Ascending aorta (tissue), 2 donors: ENCODE measurements around the gene IGSF9B. TPM values are rescaled to one million over a fixed set of nuclear protein-coding genes. Genes with fewer than 3 reads are reported as not detected.

Source experiments
- DNase-seq, 2 donors: peaks; one replicate each; pipeline ENCODE4 v3.0.0-alpha.2; 2019; ENCODE audit warnings: low spot score in 2 of 2
- H3K27ac ChIP-seq, 2 donors: fragments of 200-600 bp; sonication (generic); one replicate each; pipeline ENCODE4 v1.5.1; 2016 to 2017; ENCODE audit warnings: mild to moderate bottlenecking in 1 of 2
- H3K27me3 ChIP-seq: fragments of 200-600 bp; sonication (generic); one replicate; pipeline ENCODE4 v1.5.1; 2017
- H3K36me3 ChIP-seq, 2 donors: fragments of 200-600 bp; sonication (generic); one replicate each; pipeline ENCODE4 v1.5.1; 2016
- H3K4me1 ChIP-seq, 2 donors: fragments of 200-600 bp; sonication (generic); one replicate each; pipeline ENCODE4 v1.5.1; 2016 to 2017; ENCODE audit warnings: mild to moderate bottlenecking in 1 of 2
- H3K4me3 ChIP-seq, 2 donors: fragments of 200-600 bp; sonication (generic); one replicate each; pipeline ENCODE4 v1.5.1; 2016 to 2017; ENCODE audit warnings: mild to moderate bottlenecking in 1 of 2
- H3K9me3 ChIP-seq, 2 donors: fragments of 200-600 bp; sonication (generic); one replicate each; pipeline ENCODE4 v1.5.1; 2016
- intact Hi-C: fragments of 100-400 bp; cut with DNase I; formaldehyde crosslinking; loops from one replicate; pipeline ENCODE4 v1.15.1; 2023
- total RNA-seq: library from RNA; depleted of rRNA; stranded (reverse); fragments of >200 nt; gene quantifications from one replicate; pipeline ENCODE4 v1.1.0, GENCODE V29; 2016
- TF ChIP-seq, protein P1 (sequence below), 3 experiments: fragments of 200-600 bp in 2 of 3; fragments of 450-650 bp in 1 of 3; sonication (generic) in 2 of 3; IDR thresholded peaks; one replicate each; pipeline ENCODE4 v1.5.1; 2016 to 2019; ENCODE audit warnings: antibody characterized with exemption in 3 of 3, mild to moderate bottlenecking in 1 of 3, moderate library complexity in 1 of 3

Gene IGSF9B
- total RNA-seq, 1 donor from 2014 or later: 162 TPM

DNA sequence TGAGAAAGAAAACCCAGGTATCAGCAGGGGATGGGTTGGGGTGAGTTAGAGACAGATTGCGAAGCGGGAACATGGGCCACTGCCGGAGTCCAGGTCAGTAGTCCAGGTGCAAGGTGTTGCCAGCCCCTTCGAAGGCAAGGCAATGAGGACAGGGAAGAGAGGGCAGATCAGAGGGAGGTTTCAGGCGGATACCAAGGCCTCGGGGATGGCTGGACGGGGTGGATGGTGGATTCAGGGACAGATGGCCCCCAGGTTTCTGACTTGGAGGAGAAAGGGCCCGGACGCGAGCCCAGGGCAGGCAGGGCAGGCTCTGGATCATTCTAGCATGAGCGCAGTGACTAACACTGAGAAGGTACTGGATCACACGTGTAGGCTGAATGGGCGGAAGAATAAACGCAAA lies 25.4 kb upstream of the IGSF9B start:
- TF ChIP-seq, protein P1, sequence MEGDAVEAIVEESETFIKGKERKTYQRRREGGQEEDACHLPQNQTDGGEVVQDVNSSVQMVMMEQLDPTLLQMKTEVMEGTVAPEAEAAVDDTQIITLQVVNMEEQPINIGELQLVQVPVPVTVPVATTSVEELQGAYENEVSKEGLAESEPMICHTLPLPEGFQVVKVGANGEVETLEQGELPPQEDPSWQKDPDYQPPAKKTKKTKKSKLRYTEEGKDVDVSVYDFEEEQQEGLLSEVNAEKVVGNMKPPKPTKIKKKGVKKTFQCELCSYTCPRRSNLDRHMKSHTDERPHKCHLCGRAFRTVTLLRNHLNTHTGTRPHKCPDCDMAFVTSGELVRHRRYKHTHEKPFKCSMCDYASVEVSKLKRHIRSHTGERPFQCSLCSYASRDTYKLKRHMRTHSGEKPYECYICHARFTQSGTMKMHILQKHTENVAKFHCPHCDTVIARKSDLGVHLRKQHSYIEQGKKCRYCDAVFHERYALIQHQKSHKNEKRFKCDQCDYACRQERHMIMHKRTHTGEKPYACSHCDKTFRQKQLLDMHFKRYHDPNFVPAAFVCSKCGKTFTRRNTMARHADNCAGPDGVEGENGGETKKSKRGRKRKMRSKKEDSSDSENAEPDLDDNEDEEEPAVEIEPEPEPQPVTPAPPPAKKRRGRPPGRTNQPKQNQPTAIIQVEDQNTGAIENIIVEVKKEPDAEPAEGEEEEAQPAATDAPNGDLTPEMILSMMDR (IDR thresholded peaks at IDR 0.05): no peak
- H3K27ac ChIP-seq: no peak overlapping the region
- DNase-seq: no peak
- H3K4me3 ChIP-seq: no peak overlapping the region
- no peaks in the 10 kb centered on the region for H3K27me3 ChIP-seq
- no peaks in the 10 kb centered on the region for H3K4me1 ChIP-seq
- intact Hi-C loops: no loop called here
- H3K36me3 ChIP-seq: no peaks in the 10 kb centered on the region
- no peaks in the 10 kb centered on the region for H3K9me3 ChIP-seq

DNA sequence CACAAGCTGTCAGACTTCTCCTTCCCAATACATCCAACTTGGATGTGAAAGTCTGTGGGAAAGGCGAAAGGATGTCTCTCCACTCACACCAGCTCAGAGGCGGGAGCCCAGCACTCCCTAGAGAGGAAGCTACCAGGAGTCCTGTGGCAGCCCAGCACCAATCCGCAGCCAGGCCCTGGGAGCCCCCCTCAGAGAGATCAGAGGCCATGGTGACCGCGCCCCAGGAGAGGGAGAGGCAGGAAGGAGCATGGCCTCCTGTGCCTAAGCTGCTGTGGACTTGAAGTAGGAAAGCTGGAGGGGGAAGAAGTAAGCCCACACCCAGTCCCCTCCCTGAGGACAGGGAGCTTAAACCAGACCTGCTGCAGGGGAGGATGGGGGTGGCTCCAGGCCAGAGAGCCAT lies 24.4 kb upstream of the IGSF9B start:
- intact Hi-C loops: no loop called here
- Histone ChIP-seq H3K36me3 (no peaks in the 10 kb centered on the region), H3K9me3 (no peaks in the 10 kb centered on the region), H3K4me3 (no peak overlapping the region), H3K27ac (no peak overlapping the region), H3K27me3 (no peaks in the 10 kb centered on the region), H3K4me1 (no peaks in the 10 kb centered on the region)
- TF ChIP-seq, protein P1 (IDR thresholded peaks at IDR 0.05): no peak
- no peak for DNase-seq

DNA sequence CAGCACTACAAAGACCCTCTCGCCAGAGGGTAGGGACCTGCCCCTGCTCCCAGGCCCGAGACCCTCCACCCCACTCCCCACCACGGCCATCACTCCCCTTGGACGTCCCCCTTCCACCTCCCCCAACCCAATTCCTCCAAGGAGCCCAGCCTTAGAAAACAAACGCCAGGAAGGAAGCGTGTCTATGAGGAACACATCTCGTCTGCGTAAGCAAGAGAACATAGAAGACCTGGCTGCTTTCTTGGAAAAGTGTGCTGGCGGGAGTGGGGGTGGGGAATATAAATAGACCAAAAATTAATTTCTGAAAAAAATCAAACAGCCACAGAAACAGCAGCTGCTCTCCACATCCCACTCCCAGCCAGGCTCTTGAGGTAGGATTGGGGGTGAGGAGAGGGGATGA lies 23.9 kb upstream of the IGSF9B start:
- H3K36me3 ChIP-seq: no peaks in the 10 kb centered on the region
- H3K4me1 ChIP-seq: no peaks in the 10 kb centered on the region
- intact Hi-C loops: no loop called here
- H3K4me3 ChIP-seq: no peak overlapping the region
- no peak overlapping the region for H3K27ac ChIP-seq
- no peaks in the 10 kb centered on the region for H3K9me3 ChIP-seq
- H3K27me3 ChIP-seq: no peaks in the 10 kb centered on the region
- TF ChIP-seq, protein P1 (IDR thresholded peaks at IDR 0.05): no peak
- DNase-seq: no peak

DNA sequence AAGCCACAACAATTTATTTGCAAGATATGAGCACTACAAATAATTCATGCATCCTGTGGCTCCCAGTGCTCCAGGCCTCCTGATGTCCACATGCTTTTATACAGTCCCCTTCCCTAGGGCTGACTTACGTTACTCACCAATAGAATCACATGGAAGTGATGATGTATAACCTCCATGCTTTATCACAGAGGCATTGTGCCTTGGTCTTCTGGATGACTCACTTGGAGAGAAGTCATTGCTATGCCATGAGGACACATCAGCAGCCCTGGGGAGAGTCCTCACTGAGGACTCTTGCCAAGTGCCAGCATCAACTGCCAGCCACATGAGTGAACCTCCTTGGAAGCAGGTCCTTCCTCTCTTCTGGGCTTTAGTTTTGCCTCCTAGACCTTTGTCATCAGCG lies 22.0 kb upstream of the IGSF9B start:
- DNase-seq: no peak
- H3K27me3 ChIP-seq: no peaks in the 10 kb centered on the region
- H3K9me3 ChIP-seq: no peaks in the 10 kb centered on the region
- no peak overlapping the region for H3K27ac ChIP-seq
- TF ChIP-seq, protein P1 (IDR thresholded peaks at IDR 0.05): no peak
- no peaks in the 10 kb centered on the region for H3K36me3 ChIP-seq
- no peak overlapping the region for H3K4me3 ChIP-seq
- intact Hi-C loops: no loop called here
- no peaks in the 10 kb centered on the region for H3K4me1 ChIP-seq

DNA sequence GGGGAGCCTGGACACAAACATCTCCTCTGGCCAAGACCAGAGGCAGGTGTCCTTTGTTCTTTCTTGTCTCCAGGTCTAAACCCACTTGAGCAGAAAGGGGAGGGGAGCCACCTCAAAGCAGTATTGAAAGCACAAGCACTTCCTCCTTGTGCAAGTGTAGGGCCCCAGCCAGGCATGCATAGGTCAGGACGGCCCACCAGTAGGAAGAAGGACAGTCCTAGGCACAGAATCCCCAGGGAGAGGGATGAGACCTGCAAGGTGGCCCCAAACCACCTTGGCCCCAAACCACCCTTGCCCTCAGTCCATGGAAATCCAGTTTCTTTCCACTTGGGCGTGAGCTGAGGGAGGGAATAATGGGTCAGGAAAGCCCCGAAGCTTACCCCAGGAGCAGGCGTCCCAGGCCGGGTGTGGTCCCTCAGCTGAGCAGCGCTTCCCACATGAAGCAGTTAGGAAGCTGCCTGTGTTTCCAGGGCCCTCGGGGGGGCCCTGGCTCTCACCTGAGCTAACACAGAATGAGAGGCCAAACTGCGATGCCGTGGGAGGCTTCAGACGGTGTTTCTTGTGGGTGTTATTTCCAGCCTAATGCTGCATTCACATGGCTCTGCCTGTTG lies 20.4 kb upstream of the IGSF9B start:
- TF ChIP-seq, protein P1 (IDR thresholded peaks at IDR 0.05): no peak
- intact Hi-C loops: no loop called here
- no peaks in the 10 kb centered on the region for H3K4me1 ChIP-seq
- H3K36me3 ChIP-seq: no peaks in the 10 kb centered on the region
- DNase-seq: no peak
- H3K27me3 ChIP-seq: no peaks in the 10 kb centered on the region
- H3K4me3 ChIP-seq: no peak overlapping the region
- H3K9me3 ChIP-seq: no peaks in the 10 kb centered on the region
- H3K27ac ChIP-seq: no peak overlapping the region

DNA sequence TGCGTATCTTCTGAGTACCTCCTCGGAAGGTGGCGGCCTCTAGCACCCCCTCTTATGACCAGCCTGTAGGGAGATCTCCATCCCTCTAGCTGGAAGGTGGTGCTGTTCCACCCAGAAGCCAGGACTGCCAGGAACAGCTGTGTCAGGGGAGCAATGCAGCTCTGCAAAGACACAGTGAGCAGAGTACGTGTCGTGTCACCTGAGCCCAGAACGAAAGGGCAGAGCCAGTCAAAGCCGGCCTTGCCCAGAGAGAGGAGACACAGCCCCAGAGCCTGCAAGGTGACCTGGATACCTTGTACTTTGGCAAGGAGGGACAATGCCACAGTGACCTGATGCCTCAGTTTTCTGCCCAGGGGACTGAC lies 18.7 kb upstream of the IGSF9B start:
- Histone ChIP-seq H3K4me3 (no peak overlapping the region), H3K36me3 (no peaks in the 10 kb centered on the region), H3K27ac (no peak overlapping the region), H3K4me1 (no peaks in the 10 kb centered on the region), H3K9me3 (no peaks in the 10 kb centered on the region), H3K27me3 (no peaks in the 10 kb centered on the region)
- no peak for DNase-seq
- intact Hi-C loops: loop anchor here (1.0 kb wide), 1 partner anchor 49 kb away; no protein-coding TSS in a partner anchor
- TF ChIP-seq, protein P1 (IDR thresholded peaks at IDR 0.05): no peak
